Smooth muscle cell (in vitro differentiated cells): Measurements from ENCODE around the gene EEFSEC. TPM values are rescaled to one million over a fixed set of nuclear protein-coding genes. Genes with fewer than 3 reads are reported as not detected.

Experiments
- DNase-seq: peaks from one replicate; lab custom pipeline; 2025; ENCODE audit not compliant: unreplicated experiment; lab: John Stamatoyannopoulos, UW
- H2AFZ ChIP-seq: fragments of 200-600 bp; sonication (generic); 2 replicates; pipeline ENCODE4 v1.6.0; 2016; ENCODE audit warnings: antibody characterized with exemption, low read depth, mild to moderate bottlenecking
- H3F3A ChIP-seq: fragments of 200-600 bp; sonication (generic); 2 replicates; pipeline ENCODE4 v1.6.0; 2017; ENCODE audit warnings: antibody characterized with exemption, low read depth
- H3K27ac ChIP-seq: fragments of 200-600 bp; sonication (generic); 2 replicates; pipeline ENCODE4 v1.5.1; 2016; ENCODE audit warnings: low read depth, mild to moderate bottlenecking
- H3K27me3 ChIP-seq: fragments of 200-600 bp; sonication (generic); 2 replicates; pipeline ENCODE4 v1.6.1; 2016; ENCODE audit warnings: low read depth, mild to moderate bottlenecking
- H3K36me3 ChIP-seq: fragments of 200-600 bp; sonication (generic); 2 replicates; pipeline ENCODE4 v1.5.1; 2016; ENCODE audit warnings: low read depth
- H3K4me1 ChIP-seq: fragments of 200-600 bp; sonication (generic); 2 replicates; pipeline ENCODE4 v1.5.1; 2016; ENCODE audit warnings: low read depth
- H3K4me2 ChIP-seq: fragments of 200-600 bp; sonication (generic); 2 replicates; pipeline ENCODE4 v1.6.0; 2016; ENCODE audit warnings: mild to moderate bottlenecking
- H3K4me3 ChIP-seq: fragments of 200-600 bp; sonication (generic); 2 replicates; pipeline ENCODE4 v1.5.1; 2016; ENCODE audit warnings: mild to moderate bottlenecking
- H3K79me2 ChIP-seq: fragments of 200-600 bp; sonication (generic); 2 replicates; pipeline ENCODE4 v1.6.0; 2016; ENCODE audit warnings: low read depth, mild to moderate bottlenecking
- H3K9ac ChIP-seq: fragments of 200-600 bp; sonication (generic); 2 replicates; pipeline ENCODE4 v1.6.0; 2016; ENCODE audit warnings: low read depth
- H3K9me3 ChIP-seq: fragments of 200-600 bp; sonication (generic); replicated peaks from 2 replicates; pipeline ENCODE4 v1.5.1; 2016; ENCODE audit warnings: low read depth
- H4K20me1 ChIP-seq: fragments of 200-600 bp; sonication (generic); 2 replicates; pipeline ENCODE4 v1.6.0; 2016; ENCODE audit warnings: low read depth
- WGBS: methylation state at CpG from one replicate; pipeline ENCODE4 v1.1.7; 2016; ENCODE audit warnings: low lambda C conversion rate; 5-methylcytosine and 5-hydroxymethylcytosine counted together
- polyA plus RNA-seq: library from polyadenylated mRNA; unstranded; fragments of >200 nt; fragmentation: Nextera tagmentation; extraction: Ambion mirVana; gene quantifications from 2 replicates; pipeline ENCODE4 v1.2.1, GENCODE V29; 2016
- small RNA-seq: library from RNA; depleted of rRNA; stranded (forward); fragments of <200 nt; gene quantifications from one replicate; pipeline ENCODE3, GENCODE V24; 2014
- total RNA-seq: library from RNA; depleted of rRNA; stranded (reverse); fragments of >200 nt; gene quantifications from 2 replicates; pipeline ENCODE4 v1.2.3, GENCODE V29; 2014
- TF ChIP-seq, protein P1 (sequence below): fragments of 200-600 bp; sonication (generic); IDR thresholded peaks from 2 replicates; pipeline ENCODE4 v1.5.1; 2017; ENCODE audit warnings: borderline replicate concordance, mild to moderate bottlenecking, antibody characterized with exemption; ENCODE audit not compliant: insufficient read depth, poor library complexity, severe bottlenecking

The EEFSEC gene
- total and polyA plus RNA-seq, 2 experiments from 2014 or later, result 12.4 to 17.1 TPM

DNA sequence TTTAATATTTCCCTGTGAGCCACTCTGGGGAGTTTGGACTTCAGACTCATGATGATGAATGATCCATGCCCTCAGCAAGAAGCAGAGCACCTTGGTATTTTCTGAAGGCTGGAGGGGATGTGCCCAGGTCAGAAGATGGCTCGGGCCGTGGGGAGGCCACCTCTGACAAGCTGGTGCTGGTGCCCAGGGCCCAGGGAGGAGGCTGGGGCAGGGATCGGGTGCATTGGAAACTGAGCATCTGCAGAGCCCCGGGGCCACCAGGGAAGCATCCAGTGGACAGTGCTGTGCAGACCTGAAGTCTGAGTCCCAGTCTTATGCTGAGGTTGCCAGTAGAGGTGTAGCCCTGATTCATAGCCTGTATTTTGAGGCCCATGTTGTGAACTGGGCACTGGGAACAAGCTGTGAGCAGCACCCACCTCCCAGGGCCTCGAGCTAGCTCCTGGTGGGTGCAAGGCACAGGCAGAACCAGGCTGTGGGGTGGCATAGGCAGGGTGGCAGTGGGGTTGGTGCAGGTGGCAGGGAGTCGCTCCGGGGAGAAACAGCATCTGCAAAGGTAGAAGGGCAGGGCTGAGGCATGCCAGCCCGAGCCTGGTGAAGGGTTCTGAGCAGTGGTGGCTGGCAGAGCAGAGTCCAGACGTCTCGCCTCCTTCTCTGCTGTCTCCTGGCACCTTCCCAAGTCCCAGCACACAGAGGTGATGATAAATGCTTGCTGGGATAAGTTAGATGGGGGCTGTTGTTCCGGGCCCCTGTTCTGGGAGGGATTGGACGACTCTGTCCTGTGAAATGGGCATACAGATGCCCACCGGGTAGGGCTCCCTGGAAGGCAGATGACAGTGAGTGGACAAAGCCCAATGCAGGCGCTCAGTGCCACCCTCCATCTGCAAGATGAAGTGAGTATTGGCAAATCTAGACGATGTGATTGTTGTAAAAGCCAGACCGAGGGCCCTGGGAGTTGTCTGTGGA lies 302.8 kb downstream of the EEFSEC start:
- H3K27me3 ChIP-seq, result no peaks in the 10 kb centered on the region
- H3K4me1 ChIP-seq, result peaks cover 4% of the 10 kb centered on the region
- no peaks in the 10 kb centered on the region for H4K20me1 ChIP-seq
- H3K4me3 ChIP-seq, result no peak overlapping the region
- no peak overlapping the region for H3K9ac ChIP-seq
- H3K36me3 ChIP-seq, result no peaks in the 10 kb centered on the region
- no peak overlapping the region for H2AFZ ChIP-seq
- WGBS, result 85% methylated on average over 16 of the region's 16 CpGs
- no peak overlapping the region for H3K4me2 ChIP-seq
- no peak overlapping the region for H3K27ac ChIP-seq
- H3F3A ChIP-seq, result no peaks in the 10 kb centered on the region
- no peaks in the 10 kb centered on the region for H3K79me2 ChIP-seq
- no peak for DNase-seq
- TF ChIP-seq, protein P1, sequence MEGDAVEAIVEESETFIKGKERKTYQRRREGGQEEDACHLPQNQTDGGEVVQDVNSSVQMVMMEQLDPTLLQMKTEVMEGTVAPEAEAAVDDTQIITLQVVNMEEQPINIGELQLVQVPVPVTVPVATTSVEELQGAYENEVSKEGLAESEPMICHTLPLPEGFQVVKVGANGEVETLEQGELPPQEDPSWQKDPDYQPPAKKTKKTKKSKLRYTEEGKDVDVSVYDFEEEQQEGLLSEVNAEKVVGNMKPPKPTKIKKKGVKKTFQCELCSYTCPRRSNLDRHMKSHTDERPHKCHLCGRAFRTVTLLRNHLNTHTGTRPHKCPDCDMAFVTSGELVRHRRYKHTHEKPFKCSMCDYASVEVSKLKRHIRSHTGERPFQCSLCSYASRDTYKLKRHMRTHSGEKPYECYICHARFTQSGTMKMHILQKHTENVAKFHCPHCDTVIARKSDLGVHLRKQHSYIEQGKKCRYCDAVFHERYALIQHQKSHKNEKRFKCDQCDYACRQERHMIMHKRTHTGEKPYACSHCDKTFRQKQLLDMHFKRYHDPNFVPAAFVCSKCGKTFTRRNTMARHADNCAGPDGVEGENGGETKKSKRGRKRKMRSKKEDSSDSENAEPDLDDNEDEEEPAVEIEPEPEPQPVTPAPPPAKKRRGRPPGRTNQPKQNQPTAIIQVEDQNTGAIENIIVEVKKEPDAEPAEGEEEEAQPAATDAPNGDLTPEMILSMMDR, result no peak
- no peaks in the 10 kb centered on the region for H3K9me3 ChIP-seq

DNA sequence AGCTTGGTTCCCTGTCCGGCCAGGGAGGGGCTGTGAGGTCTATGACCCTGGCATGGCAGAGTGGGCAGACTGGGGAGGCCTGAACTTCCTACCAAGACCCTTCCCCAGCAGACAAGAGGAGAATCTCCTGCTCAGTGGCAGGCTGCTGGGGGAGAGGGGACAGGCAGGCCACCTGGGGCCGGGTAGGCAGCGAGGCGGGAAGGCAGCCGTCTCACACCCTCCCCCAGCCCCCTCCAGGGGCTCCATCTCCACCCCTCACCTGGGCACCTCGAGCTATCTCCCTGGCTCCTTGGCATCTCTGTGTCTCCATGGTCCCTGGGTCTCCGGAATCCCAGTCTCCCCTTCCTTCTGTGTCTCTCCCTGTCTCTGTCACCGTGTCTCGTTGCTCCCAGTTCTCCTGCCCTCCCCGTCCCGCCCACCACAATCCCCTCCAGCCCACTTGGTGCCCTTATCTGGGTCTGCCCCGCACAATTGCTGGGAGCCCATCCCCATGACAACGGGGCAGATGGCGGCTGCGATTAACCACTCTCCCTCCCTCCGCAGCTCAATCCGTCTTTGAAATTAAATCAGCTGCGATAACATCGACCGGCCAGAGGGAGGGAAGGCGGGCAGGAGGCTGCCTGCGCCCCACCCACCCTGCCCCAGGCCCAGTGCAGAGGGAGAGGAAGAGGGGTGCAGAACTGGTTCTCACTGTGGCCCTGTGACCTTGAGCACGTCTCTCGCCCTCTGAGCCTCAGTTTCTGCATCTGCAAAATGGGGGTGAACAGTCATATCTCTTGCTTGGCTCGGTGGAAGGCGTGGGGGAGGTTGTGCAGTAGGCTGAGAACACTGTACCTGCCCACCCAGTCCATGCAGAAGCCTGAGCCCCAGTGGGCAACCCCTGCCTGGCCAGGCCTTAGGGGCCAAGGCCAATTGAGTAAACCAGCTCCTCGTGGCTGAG lies 303.8 kb downstream of the EEFSEC start:
- no peak overlapping the region for H3K9ac ChIP-seq
- TF ChIP-seq, protein P1, result no peak
- H3K27me3 ChIP-seq, result no peaks in the 10 kb centered on the region
- no peaks in the 10 kb centered on the region for H3K9me3 ChIP-seq
- no peaks in the 10 kb centered on the region for H3F3A ChIP-seq
- H3K79me2 ChIP-seq, result no peaks in the 10 kb centered on the region
- 67% methylated on average over 22 of the region's 27 CpGs for WGBS
- H2AFZ ChIP-seq, result no peak overlapping the region
- H4K20me1 ChIP-seq, result no peaks in the 10 kb centered on the region
- DNase-seq, result no peak
- no peaks in the 10 kb centered on the region for H3K36me3 ChIP-seq
- no peak overlapping the region for H3K27ac ChIP-seq
- peaks cover 4% of the 10 kb centered on the region for H3K4me1 ChIP-seq
- H3K4me3 ChIP-seq, result no peak overlapping the region
- no peak overlapping the region for H3K4me2 ChIP-seq

- H3K27me3 ChIP-seq, result no peaks in the 10 kb centered on the region
- no peaks in the 10 kb centered on the region for H3K36me3 ChIP-seq
- no peak overlapping the region for H3K27ac ChIP-seq
- no peak overlapping the region for H3K4me3 ChIP-seq
- no peak for DNase-seq
- no peak overlapping the region for H3K4me2 ChIP-seq
- no peak overlapping the region for H3K9ac ChIP-seq
- no peak overlapping the region for H2AFZ ChIP-seq
- H3K79me2 ChIP-seq, result no peaks in the 10 kb centered on the region
- TF ChIP-seq, protein P1, result no peak
- WGBS, result 82% methylated on average over 11 of the region's 12 CpGs
- no peaks in the 10 kb centered on the region for H4K20me1 ChIP-seq
- no peaks in the 10 kb centered on the region for H3K9me3 ChIP-seq
- H3F3A ChIP-seq, result no peaks in the 10 kb centered on the region
- peaks cover 4% of the 10 kb centered on the region for H3K4me1 ChIP-seq
These were observed 304.7 kb downstream of the EEFSEC start for GRCh38 chr3:128457937-128458336.

Small RNAs within 50 kb of the gene (small RNA-seq; reads per million reads assigned to genes)
- gene RNU6-823P, result not detected

Other genes with a start within 250 kb of the EEFSEC start
- not detected in 2 replicates for gene KBTBD12, start 238.2 kb upstream of the EEFSEC start, total RNA-seq
- not detected in 2 replicates for gene KBTBD12, start 238.2 kb upstream of the EEFSEC start, polyA plus RNA-seq
- gene SEC61A1, start 101.0 kb upstream of the EEFSEC start, total RNA-seq, result 324 and 385 TPM in 2 replicates
- gene SEC61A1, start 101.0 kb upstream of the EEFSEC start, polyA plus RNA-seq, result 310 and 392 TPM in 2 replicates
- 25.5 and 32.9 TPM in 2 replicates for gene RUVBL1, start 29.7 kb upstream of the EEFSEC start, total RNA-seq
- gene RUVBL1, start 29.7 kb upstream of the EEFSEC start, polyA plus RNA-seq, result 36.9 and 37.1 TPM in 2 replicates